Prostate gland (tissue), 2 donors: ENCODE data around the gene INPP4B.

Source experiments
- POLR2A ChIP-seq: fragments of 450-650 bp; IDR thresholded peaks from one replicate; pipeline ENCODE4 v1.6.1; 2016; ENCODE audit warnings: antibody characterized with exemption, mild to moderate bottlenecking
- POLR2AphosphoS5 ChIP-seq: sonication (generic); formaldehyde crosslinking; IDR thresholded peaks from one replicate; pipeline ENCODE4 v1.6.1; 2017; ENCODE audit warnings: antibody characterized with exemption
- TF ChIP-seq, protein P1 (sequence below), 4 experiments: fragments of 200-600 bp in 2 of 4; fragments of 450-650 bp in 2 of 4; sonication (generic) in 2 of 4; IDR thresholded peaks; 1 replicate in 3 of 4; 2 replicates in 1 of 4; pipeline ENCODE4 v1.5.1; 2016 to 2019; ENCODE audit warnings: antibody characterized with exemption in 4 of 4, mild to moderate bottlenecking in 2 of 4, moderate library complexity in 2 of 4

DNA sequence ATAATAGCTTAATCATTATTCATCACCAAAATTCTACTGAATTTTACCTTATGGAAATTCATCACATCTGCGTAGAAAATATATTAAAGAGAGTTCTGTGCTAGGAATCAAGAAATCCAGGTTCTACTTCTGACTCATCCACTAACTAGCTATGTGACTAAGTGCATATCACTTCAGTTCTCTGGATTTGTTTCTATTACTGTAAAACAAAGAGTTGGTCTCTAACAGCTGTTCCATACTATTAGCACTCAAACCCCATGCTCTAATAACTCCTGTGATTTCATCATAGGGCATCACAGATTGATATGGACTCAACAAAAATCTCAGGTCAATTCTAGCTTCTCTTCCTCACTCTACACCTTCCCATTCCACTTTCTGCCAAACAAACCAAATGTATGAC lies 572.0 kb downstream of the INPP4B start:
- TF ChIP-seq, protein P1, sequence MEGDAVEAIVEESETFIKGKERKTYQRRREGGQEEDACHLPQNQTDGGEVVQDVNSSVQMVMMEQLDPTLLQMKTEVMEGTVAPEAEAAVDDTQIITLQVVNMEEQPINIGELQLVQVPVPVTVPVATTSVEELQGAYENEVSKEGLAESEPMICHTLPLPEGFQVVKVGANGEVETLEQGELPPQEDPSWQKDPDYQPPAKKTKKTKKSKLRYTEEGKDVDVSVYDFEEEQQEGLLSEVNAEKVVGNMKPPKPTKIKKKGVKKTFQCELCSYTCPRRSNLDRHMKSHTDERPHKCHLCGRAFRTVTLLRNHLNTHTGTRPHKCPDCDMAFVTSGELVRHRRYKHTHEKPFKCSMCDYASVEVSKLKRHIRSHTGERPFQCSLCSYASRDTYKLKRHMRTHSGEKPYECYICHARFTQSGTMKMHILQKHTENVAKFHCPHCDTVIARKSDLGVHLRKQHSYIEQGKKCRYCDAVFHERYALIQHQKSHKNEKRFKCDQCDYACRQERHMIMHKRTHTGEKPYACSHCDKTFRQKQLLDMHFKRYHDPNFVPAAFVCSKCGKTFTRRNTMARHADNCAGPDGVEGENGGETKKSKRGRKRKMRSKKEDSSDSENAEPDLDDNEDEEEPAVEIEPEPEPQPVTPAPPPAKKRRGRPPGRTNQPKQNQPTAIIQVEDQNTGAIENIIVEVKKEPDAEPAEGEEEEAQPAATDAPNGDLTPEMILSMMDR (IDR thresholded peaks at IDR 0.05): no peak
- TF ChIP-seq POLR2AphosphoS5 (no peak), POLR2A (no peak)
